Activated CD8-positive, alpha-beta memory T cell treated with anti-CD3 and anti-CD28 coated beads for 36 hours (primary cell): ENCODE measurements around the gene DCAF6. TPM values are rescaled to one million over a fixed set of nuclear protein-coding genes. Genes with fewer than 3 reads are reported as not detected.
"Not testable (repeated sequence)": the region's sequence is repeated elsewhere in the genome, so short reads cannot be mapped to it uniquely, and the experiment has no call there.

Source experiments
- CTCF ChIA-PET: fragments of 350-600 bp; sonication (Branson Sonifier 250); formaldehyde crosslinking; loops from one replicate; lab custom pipeline; 2021; ENCODE audit warnings: antibody characterized with exemption; lab: Charles Lee
- POLR2A ChIA-PET: fragments of 350-600 bp; sonication (Branson Sonifier 250); formaldehyde crosslinking; loops from one replicate; lab custom pipeline; 2021; ENCODE audit warnings: antibody characterized with exemption; lab: Charles Lee
- total RNA-seq, 2 experiments: library from RNA; stranded (reverse); gene quantifications; one replicate each; pipeline ENCODE4 v1.2.3, GENCODE V29; 2021

The DCAF6 gene
- total RNA-seq, result 10 to 100 TPM; 23.5 to 24.0 TPM

- POLR2A ChIA-PET, result interaction anchor here (0.6 to 2.0 kb wide), 6 partner anchors 146 to 716 kb away, joined by 3 to 11 read pairs (median 4); partner anchors contain the start of gene POU2F1
- CTCF ChIA-PET, result interaction anchor here (0.7 to 1.2 kb wide), 4 partner anchors 145 to 290 kb away, joined by 3 read pairs; partner anchors contain the start of gene SFT2D2
These were observed at the start of gene DCAF6 for GRCh38 chr1:167936068-167936929. Gene DCAF6 (plus strand): TSS chr1:167936683. CDS start chr1:167936912, 229 bp downstream.

- CTCF ChIA-PET, POLR2A ChIA-PET: not testable (repeated sequence)
These were observed 49.3 kb upstream of the DCAF6 start for GRCh38 chr1:167887187-167887586.

GRCh38 chr1:167890400-167890799, 46.1 kb upstream of the DCAF6 start:
- ChIA-PET CTCF (no interaction called here), POLR2A (no interaction called here)

GRCh38 chr1:167893798-167894197, 42.7 kb upstream of the DCAF6 start:
- ChIA-PET CTCF (no interaction called here), POLR2A (no interaction called here)

GRCh38 chr1:167898578-167899222, 37.8 kb upstream of the DCAF6 start:
- POLR2A ChIA-PET, result no interaction called here

GRCh38 chr1:167899253-167899681, 37.2 kb upstream of the DCAF6 start:
- POLR2A ChIA-PET, result no interaction called here
- CTCF ChIA-PET, result no interaction called here

More at GRCh38 chr1:167898578-167899222, 37.8 kb upstream of the DCAF6 start:
- CTCF ChIA-PET, result no interaction called here

- ChIA-PET CTCF (interaction anchor here (0.5 kb wide), 1 partner anchor 167 kb away, joined by 3 read pairs; no protein-coding TSS in a partner anchor), POLR2A (no interaction called here)
These were observed 35.6 kb upstream of the DCAF6 start for GRCh38 chr1:167900907-167901306.

GRCh38 chr1:167904652-167905130, 31.8 kb upstream of the DCAF6 start:
- CTCF ChIA-PET, result no interaction called here
- POLR2A ChIA-PET, result no interaction called here

GRCh38 chr1:167905182-167905581, 31.3 kb upstream of the DCAF6 start:
- ChIA-PET POLR2A (no interaction called here), CTCF (no interaction called here)

- CTCF ChIA-PET, result no interaction called here
These were observed 30.8 kb upstream of the DCAF6 start for GRCh38 chr1:167905671-167906070.

GRCh38 chr1:167909691-167910180, 26.7 kb upstream of the DCAF6 start:
- ChIA-PET POLR2A (no interaction called here), CTCF (no interaction called here)

More at GRCh38 chr1:167905671-167906070, 30.8 kb upstream of the DCAF6 start:
- POLR2A ChIA-PET, result no interaction called here

GRCh38 chr1:167910530-167910929, 26.0 kb upstream of the DCAF6 start:
- CTCF ChIA-PET, result no interaction called here
- POLR2A ChIA-PET, result no interaction called here

- ChIA-PET CTCF (no interaction called here), POLR2A (no interaction called here)
These were observed 25.1 kb upstream of the DCAF6 start for GRCh38 chr1:167911413-167911812.

- POLR2A ChIA-PET, result no interaction called here
- CTCF ChIA-PET, result interaction anchor here (1.1 kb wide), 1 partner anchor 78 kb away, joined by 3 read pairs; no protein-coding TSS in a partner anchor
These were observed 24.2 kb upstream of the DCAF6 start for GRCh38 chr1:167912294-167912693.

- CTCF ChIA-PET, result no interaction called here
- POLR2A ChIA-PET, result no interaction called here
These were observed 22.5 kb upstream of the DCAF6 start, which contains the start of gene ADCY10 for GRCh38 chr1:167913895-167914496. Gene ADCY10 (minus strand): TSS chr1:167914134. CDS start chr1:167905140, 8,994 bp downstream.

GRCh38 chr1:167915569-167915968, 20.9 kb upstream of the DCAF6 start:
- POLR2A ChIA-PET, result no interaction called here
- CTCF ChIA-PET, result interaction anchor here (0.5 to 1.1 kb wide), 2 partner anchors 9 to 12 kb away, joined by 3 read pairs; no protein-coding TSS in a partner anchor

GRCh38 chr1:167916766-167917511, 19.5 kb upstream of the DCAF6 start:
- ChIA-PET POLR2A (no interaction called here), CTCF (interaction anchor here (0.7 kb wide), 1 partner anchor 304 kb away, joined by 5 read pairs; no protein-coding TSS in a partner anchor)

GRCh38 chr1:167922023-167922422, 14.5 kb upstream of the DCAF6 start:
- ChIA-PET POLR2A (no interaction called here), CTCF (interaction anchor here (1.2 kb wide), 1 partner anchor 160 kb away, joined by 4 read pairs; no protein-coding TSS in a partner anchor)
